WTC11 (cell line): ENCODE results near the gene HACD2. TPM values are rescaled to one million over a fixed set of nuclear protein-coding genes. Genes with fewer than 3 reads are reported as not detected.

Experiments used
- ATAC-seq: fragments of 200-7000 bp; cut with Tn5 transposase; 2 replicates; pipeline ENCODE4 v1.10.0; 2021; ENCODE audit warnings: mild to moderate bottlenecking, moderate library complexity
- CTCF ChIA-PET: fragments of 300-600 bp; sonication (Branson Sonifier 250); formaldehyde crosslinking; loops from one replicate; lab custom pipeline; 2021; ENCODE audit warnings: antibody characterized with exemption; lab: Charles Lee
- POLR2A ChIA-PET: fragments of 350-600 bp; sonication (Branson Sonifier 250); formaldehyde crosslinking; loops from one replicate; lab custom pipeline; 2021; ENCODE audit warnings: antibody characterized with exemption; lab: Charles Lee
- DNase-seq: peaks from one replicate; pipeline ENCODE4 v3.0.0; 2021; ENCODE audit warnings: low spot score
- H3K27ac Mint-ChIP-seq: 2 replicates; pipeline ENCODE4 v1.8.0; 2021; ENCODE audit warnings: mixed read lengths
- H3K27me3 Mint-ChIP-seq: 2 replicates; pipeline ENCODE4 v1.8.0; 2021; ENCODE audit warnings: low read depth, mild to moderate bottlenecking, moderate library complexity, mixed read lengths
- H3K36me3 Mint-ChIP-seq: 2 replicates; pipeline ENCODE4 v1.8.0; 2021; ENCODE audit warnings: mixed read lengths
- H3K4me1 Mint-ChIP-seq: 2 replicates; pipeline ENCODE4 v1.8.0; 2022; ENCODE audit warnings: mixed read lengths
- H3K4me3 Mint-ChIP-seq: 2 replicates; pipeline ENCODE4 v1.8.0; 2021; ENCODE audit warnings: mild to moderate bottlenecking, moderate library complexity, mixed read lengths
- H3K9me3 Mint-ChIP-seq: 2 replicates; pipeline ENCODE4 v1.8.0; 2021; ENCODE audit warnings: mixed read lengths
- ATF2 ChIP-seq: sonication (generic); formaldehyde crosslinking; IDR thresholded peaks from 2 replicates; pipeline ENCODE4 v1.8.1; 2022; ENCODE audit warnings: low read depth, missing genetic modification reagents, borderline replicate concordance
- CDX4 ChIP-seq: fragments of 250-450 bp; sonication (Bioruptor Pico); IDR thresholded peaks from 2 replicates; pipeline ENCODE4 v1.9.0; 2021; ENCODE audit warnings: moderate library complexity, mild to moderate bottlenecking, inconsistent platforms, borderline replicate concordance
- CREB1 ChIP-seq: sonication (generic); formaldehyde crosslinking; IDR thresholded peaks from 2 replicates; pipeline ENCODE4 v1.8.0; 2023; ENCODE audit warnings: mild to moderate bottlenecking, missing genetic modification reagents
- CREM ChIP-seq: sonication (generic); formaldehyde crosslinking; IDR thresholded peaks from 2 replicates; pipeline ENCODE4 v1.8.1; 2022; ENCODE audit warnings: mild to moderate bottlenecking, missing genetic modification reagents, moderate library complexity
- E2F1 ChIP-seq: sonication (generic); formaldehyde crosslinking; IDR thresholded peaks from 2 replicates; pipeline ENCODE4 v1.8.0; 2022; ENCODE audit warnings: mild to moderate bottlenecking, missing genetic modification reagents
- EMX1 ChIP-seq: fragments of 250-450 bp; sonication (Bioruptor Pico); IDR thresholded peaks from 2 replicates; pipeline ENCODE4 v1.8.0; 2021; ENCODE audit warnings: mild to moderate bottlenecking
- ETV6 ChIP-seq: sonication (generic); formaldehyde crosslinking; IDR thresholded peaks from 2 replicates; pipeline ENCODE4 v1.8.1; 2022; ENCODE audit warnings: mild to moderate bottlenecking, missing genetic modification reagents
- FOXP1 ChIP-seq: sonication (generic); formaldehyde crosslinking; IDR thresholded peaks from 2 replicates; pipeline ENCODE4 v1.8.0; 2022; ENCODE audit warnings: missing genetic modification reagents, mild to moderate bottlenecking, moderate library complexity, borderline replicate concordance
- GABPB1 ChIP-seq: sonication (generic); formaldehyde crosslinking; IDR thresholded peaks from 2 replicates; pipeline ENCODE4 v1.8.1; 2023; ENCODE audit warnings: mild to moderate bottlenecking, missing genetic modification reagents
- GRHL2 ChIP-seq: fragments of 250-450 bp; sonication (Bioruptor Pico); IDR thresholded peaks from 2 replicates; pipeline ENCODE4 v1.8.0; 2022; ENCODE audit warnings: mild to moderate bottlenecking, moderate library complexity; ENCODE audit not compliant: insufficient replicate concordance, severe bottlenecking
- GTF2I ChIP-seq: fragments of 250-450 bp; sonication (Bioruptor Pico); conservative IDR thresholded peaks from 2 replicates; pipeline ENCODE4 v1.4.0; 2021; ENCODE audit warnings: mild to moderate bottlenecking
- JAZF1 ChIP-seq: fragments of 250-450 bp; sonication (Bioruptor Pico); IDR thresholded peaks from 2 replicates; pipeline ENCODE4 v1.9.0; 2021; ENCODE audit warnings: moderate library complexity, mild to moderate bottlenecking, inconsistent platforms
- JUN ChIP-seq: sonication (generic); formaldehyde crosslinking; IDR thresholded peaks from 2 replicates; pipeline ENCODE4 v1.8.0; 2023; ENCODE audit warnings: mild to moderate bottlenecking, missing genetic modification reagents
- MAX ChIP-seq: sonication (generic); formaldehyde crosslinking; IDR thresholded peaks from 2 replicates; pipeline ENCODE4 v1.8.0; 2022; ENCODE audit warnings: mild to moderate bottlenecking, missing genetic modification reagents
- MYBL2 ChIP-seq: sonication (generic); formaldehyde crosslinking; IDR thresholded peaks from 2 replicates; pipeline ENCODE4 v1.8.1; 2023; ENCODE audit warnings: mild to moderate bottlenecking, moderate library complexity, missing genetic modification reagents
- NR3C1 ChIP-seq: sonication (generic); formaldehyde crosslinking; conservative IDR thresholded peaks from 2 replicates; pipeline ENCODE4 v1.8.1; 2023; ENCODE audit warnings: low read depth, mild to moderate bottlenecking, missing genetic modification reagents
- RORB ChIP-seq: fragments of 250-450 bp; sonication (Bioruptor Pico); IDR thresholded peaks from 2 replicates; pipeline ENCODE4 v1.9.0; 2021; ENCODE audit warnings: mild to moderate bottlenecking
- TCF7 ChIP-seq: sonication (generic); formaldehyde crosslinking; IDR thresholded peaks from 2 replicates; pipeline ENCODE4 v1.8.0; 2022; ENCODE audit warnings: mild to moderate bottlenecking, low read depth, missing genetic modification reagents, moderate library complexity
- USF2 ChIP-seq: sonication (generic); formaldehyde crosslinking; IDR thresholded peaks from 2 replicates; pipeline ENCODE4 v1.8.1; 2023; ENCODE audit warnings: mild to moderate bottlenecking, missing genetic modification reagents, moderate library complexity
- ZBTB21 ChIP-seq: sonication (generic); formaldehyde crosslinking; IDR thresholded peaks from 2 replicates; pipeline ENCODE4 v1.8.1; 2023; ENCODE audit warnings: mild to moderate bottlenecking, missing genetic modification reagents, borderline replicate concordance
- ZNF317 ChIP-seq: sonication (generic); formaldehyde crosslinking; IDR thresholded peaks from 2 replicates; pipeline ENCODE4 v1.8.1; 2023; ENCODE audit warnings: low read depth, mild to moderate bottlenecking, moderate library complexity, missing genetic modification reagents, borderline replicate concordance
- ZNF396 ChIP-seq: fragments of 250-450 bp; sonication (Bioruptor Pico); IDR thresholded peaks from 2 replicates; pipeline ENCODE4 v1.8.0; 2021; ENCODE audit warnings: mild to moderate bottlenecking, moderate library complexity, borderline replicate concordance
- ZNF423 ChIP-seq: fragments of 250-450 bp; sonication (Bioruptor Pico); IDR thresholded peaks from 2 replicates; pipeline ENCODE4 v2.1.2; 2022; ENCODE audit warnings: mild to moderate bottlenecking, moderate library complexity
- ZNF425 ChIP-seq: fragments of 250-450 bp; sonication (Bioruptor Pico); conservative IDR thresholded peaks from 2 replicates; pipeline ENCODE4 v1.9.0; 2021; ENCODE audit warnings: mild to moderate bottlenecking
- total RNA-seq: library from RNA; stranded (reverse); gene quantifications from 3 replicates; pipeline ENCODE4 v1.2.3, GENCODE V29; 2021

Gene HACD2
- total RNA-seq, 1 experiment from 2014 or later = 26.1 TPM

- CTCF ChIA-PET = interaction anchor here (0.7 kb wide), 1 partner anchor 18 kb away, joined by 3 read pairs; no protein-coding TSS in a partner anchor
- POLR2A ChIA-PET = no interaction called here
- H3K36me3 Mint-ChIP-seq = peaks cover 27% of the 10 kb centered on the region
Observed at GRCh38 chr3:123576122-123576521, 8.7 kb downstream of the HACD2 start.

GRCh38 chr3:123571973-123572365 lies 12.9 kb downstream of the HACD2 start:
- H3K4me3 Mint-ChIP-seq = no peak overlapping the region
- ChIA-PET POLR2A (interaction anchor here (1.4 kb wide), 1 partner anchor 12 kb away, joined by 5 read pairs; the partner anchor contains the start of gene HACD2), CTCF (interaction anchor here (0.5 to 3.2 kb wide), 13 partner anchors 9 to 485 kb away, joined by 3 to 22 read pairs (median 3); no protein-coding TSS in a partner anchor)
- ATAC-seq (no peak), DNase-seq (no peak)
- peaks cover 11% of the 10 kb centered on the region for H3K36me3 Mint-ChIP-seq
- H3K9me3 Mint-ChIP-seq = no peaks in the 10 kb centered on the region
- no peak overlapping the region for H3K27ac Mint-ChIP-seq
- no peaks in the 10 kb centered on the region for H3K27me3 Mint-ChIP-seq
- TF ChIP-seq ZNF317 (CRISPR knock-in tag) (no peak), GABPB1 (no peak), ATF2 (no peak), JUN (CRISPR knock-in tag) (no peak), EMX1 (CRISPR knock-in tag) (no peak), E2F1 (CRISPR knock-in tag) (no peak), FOXP1 (no peak), RORB (CRISPR knock-in tag) (no peak), ZNF396 (CRISPR knock-in tag) (no peak), CREM (CRISPR knock-in tag) (no peak)
- H3K4me1 Mint-ChIP-seq = peaks cover 19% of the 10 kb centered on the region

More at GRCh38 chr3:123576122-123576521, 8.7 kb downstream of the HACD2 start:
- no peak for ATAC-seq
- no peak overlapping the region for H3K27ac Mint-ChIP-seq
- TF ChIP-seq ETV6 (CRISPR knock-in tag) = no peak
- TF ChIP-seq NR3C1 = no peak
- no peak for TF ChIP-seq MYBL2
- TF ChIP-seq JAZF1 = no peak
- no peak for TF ChIP-seq CREB1 (CRISPR knock-in tag)
- TF ChIP-seq TCF7 = no peak
- no peak for TF ChIP-seq GRHL2 (CRISPR knock-in tag)
- no peak for TF ChIP-seq CDX4 (CRISPR knock-in tag)
- no peak overlapping the region for H3K4me3 Mint-ChIP-seq
- H3K4me1 Mint-ChIP-seq = peaks cover 9% of the 10 kb centered on the region
- no peaks in the 10 kb centered on the region for H3K27me3 Mint-ChIP-seq
- H3K9me3 Mint-ChIP-seq = no peaks in the 10 kb centered on the region
- DNase-seq = no peak

- POLR2A ChIA-PET = interaction anchor here (1.4 kb wide), 1 partner anchor 13 kb away, joined by 5 read pairs; the partner anchor contains the start of gene HACD2
- peaks cover 7% of the 10 kb centered on the region for H3K36me3 Mint-ChIP-seq
- no peak overlapping the region for H3K4me3 Mint-ChIP-seq
- DNase-seq (peak; percentile 46), ATAC-seq (peak; percentile 98)
- CTCF ChIA-PET = interaction anchor here (0.5 to 3.2 kb wide), 13 partner anchors 9 to 485 kb away, joined by 3 to 22 read pairs (median 3); no protein-coding TSS in a partner anchor
- H3K27me3 Mint-ChIP-seq = no peaks in the 10 kb centered on the region
- H3K4me1 Mint-ChIP-seq = peaks cover 19% of the 10 kb centered on the region
- H3K9me3 Mint-ChIP-seq = no peaks in the 10 kb centered on the region
- peak overlapping the region; percentile 48; the same call in 1 of the 2 replicates for H3K27ac Mint-ChIP-seq
- no peak for TF ChIP-seq ZNF423 (CRISPR knock-in tag)
- peak; percentile 79 for TF ChIP-seq USF2 (CRISPR knock-in tag)
- no peak for TF ChIP-seq ZBTB21 (CRISPR knock-in tag)
- TF ChIP-seq TCF7 = no peak
- no peak for TF ChIP-seq ZNF425 (CRISPR knock-in tag)
- TF ChIP-seq GTF2I (CRISPR knock-in tag) = no peak
- TF ChIP-seq MAX = peak; percentile 61; the same call in 1 of the 2 replicates
- TF ChIP-seq JAZF1 = no peak
Observed at GRCh38 chr3:123571264-123571972, 13.4 kb downstream of the HACD2 start.
